IMR-90 (cell line): Measurements from ENCODE around the gene CHRNB4. TPM values are rescaled to one million over a fixed set of nuclear protein-coding genes. Genes with fewer than 3 reads are reported as not detected.

ENCODE experiments used
- ATAC-seq: fragments of 200-7000 bp; cut with Tn5 transposase; 2 replicates; pipeline ENCODE4 v1.9.1; 2020; ENCODE audit warnings: low read depth, mild to moderate bottlenecking, moderate library complexity
- BruUV-seq: library from RNA; stranded (reverse); fragments of 400-500 nt; replicated peaks from 2 replicates; lab custom pipeline; 2021; lab: Mats Ljungman, UMichigan
- CTCF ChIA-PET: fragments of 300-600 bp; formaldehyde crosslinking; extraction: SDS; loops from one replicate; lab custom pipeline; 2021; ENCODE audit warnings: antibody characterized with exemption; lab: Yijun Ruan, JAX
- POLR2A ChIA-PET: fragments of 300-600 bp; sonication (Branson Sonifier 250); formaldehyde crosslinking; loops from one replicate; lab custom pipeline; 2022; ENCODE audit warnings: antibody characterized with exemption; ENCODE audit not compliant: unreplicated experiment; lab: Charles Lee
- DNase-seq: peaks from one replicate; pipeline ENCODE4 v3.0.0; 2013
- H2AFZ ChIP-seq: replicated peaks from 2 replicates; pipeline ENCODE3; 2013; ENCODE audit warnings: low read length, mild to moderate bottlenecking; ENCODE audit not compliant: poor library complexity
- H2AK5ac ChIP-seq: 2 replicates; pipeline ENCODE4 v1.6.1; 2013; ENCODE audit warnings: low read depth, low read length, inconsistent platforms
- H2AK9ac ChIP-seq: replicated peaks from 2 replicates; pipeline ENCODE3; 2013; ENCODE audit warnings: mild to moderate bottlenecking, low read depth, low read length, moderate library complexity; ENCODE audit not compliant: poor library complexity
- H2BK120ac ChIP-seq: 2 replicates; pipeline ENCODE4 v1.6.1; 2013; ENCODE audit warnings: low read depth, low read length, inconsistent platforms
- H2BK15ac ChIP-seq: 3 replicates; pipeline ENCODE4 v1.6.1; 2013; ENCODE audit warnings: low read depth, low read length, inconsistent platforms
- H2BK20ac ChIP-seq: 2 replicates; pipeline ENCODE4 v1.6.1; 2013; ENCODE audit warnings: low read depth, mild to moderate bottlenecking, inconsistent platforms, low read length, moderate library complexity
- H2BK5ac ChIP-seq: 2 replicates; pipeline ENCODE4 v1.6.1; 2013; ENCODE audit warnings: mild to moderate bottlenecking, low read depth, low read length, inconsistent platforms; ENCODE audit not compliant: poor library complexity, severe bottlenecking
- H3K14ac ChIP-seq: replicated peaks from 2 replicates; pipeline ENCODE4 v1.6.1; 2013; ENCODE audit warnings: low read depth, low read length, inconsistent platforms
- H3K18ac ChIP-seq: 2 replicates; pipeline ENCODE4 v1.6.1; 2013; ENCODE audit warnings: low read depth, low read length, control low read depth
- H3K23ac ChIP-seq: 2 replicates; pipeline ENCODE4 v1.6.1; 2013; ENCODE audit warnings: low read depth, low read length, inconsistent platforms
- H3K27ac ChIP-seq: 2 replicates; pipeline ENCODE4 v1.5.1; 2013; ENCODE audit warnings: mild to moderate bottlenecking, control low read depth, low read length; ENCODE audit not compliant: insufficient read depth
- H3K27me3 ChIP-seq: 2 replicates; pipeline ENCODE4 v1.6.1; 2013; ENCODE audit warnings: low read length; ENCODE audit not compliant: control insufficient read depth, insufficient read depth
- H3K36me3 ChIP-seq: 2 replicates; pipeline ENCODE4 v1.6.1; 2013; ENCODE audit warnings: low read length, mixed read lengths; ENCODE audit not compliant: control insufficient read depth, insufficient read depth
- H3K4ac ChIP-seq: 2 replicates; pipeline ENCODE4 v1.6.1; 2013; ENCODE audit warnings: low read depth, low read length, inconsistent platforms
- H3K4me1 ChIP-seq: 2 replicates; pipeline ENCODE4 v1.6.1; 2013; ENCODE audit warnings: low read length, mixed read lengths; ENCODE audit not compliant: control insufficient read depth, insufficient read depth
- H3K4me2 ChIP-seq: 2 replicates; pipeline ENCODE4 v1.6.1; 2013; ENCODE audit warnings: low read depth, mild to moderate bottlenecking, control low read depth, low read length, moderate library complexity
- H3K4me3 ChIP-seq: 2 replicates; pipeline ENCODE4 v1.5.1; 2013; ENCODE audit warnings: low read depth, mild to moderate bottlenecking, control low read depth, low read length, moderate library complexity; ENCODE audit not compliant: insufficient read depth
- H3K56ac ChIP-seq: 2 replicates; pipeline ENCODE4 v1.6.1; 2013; ENCODE audit warnings: low read length, inconsistent platforms; ENCODE audit not compliant: insufficient read depth; ENCODE audit errors: extremely low read depth
- H3K79me1 ChIP-seq, 2 experiments: 2 replicates each; pipeline ENCODE4 v1.6.1; 2013; ENCODE audit warnings: low read length in 2 of 2, inconsistent platforms in 1 of 2, low read depth in 1 of 2
- H3K9ac ChIP-seq: 2 replicates; pipeline ENCODE4 v1.6.1; 2013; ENCODE audit warnings: low read depth, low read length, control low read depth
- H3K9me1 ChIP-seq: 2 replicates; pipeline ENCODE4 v1.6.1; 2013; ENCODE audit warnings: low read length, inconsistent platforms; ENCODE audit not compliant: insufficient read depth
- H3K9me3 ChIP-seq: 2 replicates; pipeline ENCODE4 v1.6.1; 2013; ENCODE audit warnings: low read length; ENCODE audit not compliant: control insufficient read depth, insufficient read depth
- H4K20me1 ChIP-seq: 2 replicates; pipeline ENCODE4 v1.6.1; 2013; ENCODE audit warnings: low read length, inconsistent platforms; ENCODE audit not compliant: insufficient read depth
- H4K5ac ChIP-seq: 2 replicates; pipeline ENCODE4 v1.6.1; 2013; ENCODE audit warnings: mild to moderate bottlenecking, low read depth, low read length, control low read depth
- H4K8ac ChIP-seq, 2 experiments: 2 replicates each; pipeline ENCODE4 v1.6.1; 2013; ENCODE audit warnings: low read depth in 2 of 2, low read length in 2 of 2, control low read depth in 1 of 2, inconsistent platforms in 1 of 2
- H4K91ac ChIP-seq: 2 replicates; pipeline ENCODE4 v1.6.1; 2013; ENCODE audit warnings: low read depth, low read length, inconsistent platforms; ENCODE audit not compliant: insufficient read depth
- CEBPB ChIP-seq: IDR thresholded peaks from 2 replicates; pipeline ENCODE4 v1.6.1; 2012; ENCODE audit warnings: low read depth, low read length, improper control_type of control experiment
- CHD1 ChIP-seq: IDR thresholded peaks from 2 replicates; pipeline ENCODE4 v1.6.1; 2012; ENCODE audit warnings: low read depth, low read length, improper control_type of control experiment
- CTCF ChIP-seq: conservative IDR thresholded peaks from 2 replicates; pipeline ENCODE4 v1.5.1; 2012; ENCODE audit warnings: mild to moderate bottlenecking, low read depth, low read length, improper control_type of control experiment
- FOS ChIP-seq: fragments of 150-350 bp; IDR thresholded peaks from 2 replicates; pipeline ENCODE4 v1.6.1; 2016; ENCODE audit warnings: low read depth, low read length
- MAFK ChIP-seq: IDR thresholded peaks from 2 replicates; pipeline ENCODE4 v1.6.1; 2012; ENCODE audit warnings: low read depth, low read length, improper control_type of control experiment
- MAZ ChIP-seq: IDR thresholded peaks from 2 replicates; pipeline ENCODE4 v1.6.1; 2012; ENCODE audit warnings: low read depth, mild to moderate bottlenecking, low read length, improper control_type of control experiment, moderate library complexity, borderline replicate concordance
- MXI1 ChIP-seq: IDR thresholded peaks from 2 replicates; pipeline ENCODE4 v1.6.1; 2012; ENCODE audit warnings: low read depth, mild to moderate bottlenecking, low read length, moderate library complexity, borderline replicate concordance
- NFE2L2 ChIP-seq: fragments of 150-350 bp; IDR thresholded peaks from 2 replicates; pipeline ENCODE4 v1.6.1; 2016; ENCODE audit warnings: low read depth, mild to moderate bottlenecking, low read length
- POLR2A ChIP-seq: IDR thresholded peaks from 2 replicates; pipeline ENCODE4 v1.6.1; 2012; ENCODE audit warnings: mild to moderate bottlenecking, low read depth, low read length
- RCOR1 ChIP-seq: IDR thresholded peaks from 2 replicates; pipeline ENCODE4 v1.6.1; 2012; ENCODE audit warnings: mild to moderate bottlenecking, low read length, improper control_type of control experiment; ENCODE audit not compliant: insufficient replicate concordance
- RFX5 ChIP-seq: IDR thresholded peaks from 2 replicates; pipeline ENCODE4 v1.8.0; 2012; ENCODE audit warnings: low read depth, mild to moderate bottlenecking, low read length, moderate library complexity
- SMC3 ChIP-seq: fragments of 150-350 bp; IDR thresholded peaks from 2 replicates; pipeline ENCODE4 v1.6.1; 2016; ENCODE audit warnings: low read depth, mild to moderate bottlenecking, antibody characterized with exemption, low read length, moderate library complexity
- WGBS, 2 experiments: methylation state at CpG; one replicate each; pipeline versions ENCODE4 v1.1.5 to v1.1.7; 2013; ENCODE audit warnings: missing lambda C conversion rate in 2 of 2; ENCODE audit not compliant: insufficient read length in 1 of 2; ENCODE audit errors: extremely low coverage in 2 of 2; 5-methylcytosine and 5-hydroxymethylcytosine counted together
- dilution Hi-C: fragments of 300-500 bp; cut with HindIII; formaldehyde crosslinking; loops from one replicate; pipeline ENCODE4 v1.14.3; 2018; ENCODE audit warnings: low sequenced_read_pairs; ENCODE audit not compliant: unreplicated experiment
- in situ Hi-C: fragments of 300-500 bp; cut with MboI; formaldehyde crosslinking; loops from 3 replicates; pipeline ENCODE4 v1.14.3; 2019; ENCODE audit warnings: low sequenced_read_pairs, inconsistent platforms, mixed read lengths
- intact Hi-C: fragments of 100-400 bp; cut with micrococcal nuclease; formaldehyde crosslinking; loops from 2 replicates; pipeline ENCODE4 v1.10.0; 2022
- polyA plus RNA-seq, 3 experiments: library from polyadenylated mRNA; depleted of rRNA; stranded (reverse); fragments of >200 nt; gene quantifications; 2 replicates each; pipeline ENCODE4 v1.2.3, GENCODE V29; 2012; ENCODE audit warnings: low replicate concordance in 1 of 3
- total RNA-seq: library from RNA; depleted of rRNA; stranded (reverse); fragments of >200 nt; gene quantifications from 2 replicates; pipeline ENCODE4 v1.2.3, GENCODE V29; 2012
- TF ChIP-seq, protein P1 (sequence below): fragments of 150-350 bp; IDR thresholded peaks from 2 replicates; pipeline ENCODE4 v1.6.1; 2017; ENCODE audit warnings: mild to moderate bottlenecking, antibody characterized with exemption, low read length, low read depth

The CHRNB4 gene
- total and polyA plus RNA-seq, 2 of the 4 experiments (the other 2 are of a cell fraction) = not detected

GRCh38 chr15:78685159-78685921 is 44.3 kb upstream of the CHRNB4 start:
- no TSS peak for BruUV-seq
- Histone ChIP-seq H3K27me3 (peaks cover 31% of the 10 kb centered on the region), H2BK15ac (no peak overlapping the region), H3K36me3 (no peaks in the 10 kb centered on the region), H3K9me1 (no peaks in the 10 kb centered on the region), H2AK9ac (no peak overlapping the region), H4K5ac (no peak overlapping the region), H3K4me1 (no peaks in the 10 kb centered on the region), H2BK120ac (no peak overlapping the region), H2BK5ac (no peak overlapping the region), H4K20me1 (no peaks in the 10 kb centered on the region), H3K56ac (no peak overlapping the region), H3K4me3 (no peak overlapping the region), H3K9me3 (no peaks in the 10 kb centered on the region), H3K4me2 (no peak overlapping the region), H3K27ac (no peak overlapping the region), H2AK5ac (no peak overlapping the region), H2BK20ac (no peak overlapping the region), H3K18ac (no peak overlapping the region), H3K23ac (no peak overlapping the region), H4K91ac (no peak overlapping the region), H3K4ac (no peak overlapping the region), H2AFZ (no peak overlapping the region), H3K9ac (no peak overlapping the region), H4K8ac (no peak overlapping the region), H3K14ac (no peak overlapping the region), H3K79me1 (no peaks in the 10 kb centered on the region)
- TF ChIP-seq MXI1 (no peak), SMC3 (no peak), CTCF (no peak), FOS (no peak), POLR2A (no peak), CEBPB (no peak), RCOR1 (no peak), CHD1 (no peak), NFE2L2 (no peak), RFX5 (no peak), MAFK (no peak), MAZ (no peak)
- TF ChIP-seq, protein P1, sequence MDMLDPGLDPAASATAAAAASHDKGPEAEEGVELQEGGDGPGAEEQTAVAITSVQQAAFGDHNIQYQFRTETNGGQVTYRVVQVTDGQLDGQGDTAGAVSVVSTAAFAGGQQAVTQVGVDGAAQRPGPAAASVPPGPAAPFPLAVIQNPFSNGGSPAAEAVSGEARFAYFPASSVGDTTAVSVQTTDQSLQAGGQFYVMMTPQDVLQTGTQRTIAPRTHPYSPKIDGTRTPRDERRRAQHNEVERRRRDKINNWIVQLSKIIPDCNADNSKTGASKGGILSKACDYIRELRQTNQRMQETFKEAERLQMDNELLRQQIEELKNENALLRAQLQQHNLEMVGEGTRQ = no peak
- dilution Hi-C loops = no loop called here
- ChIA-PET POLR2A (interaction anchor here (0.5 kb wide), 1 partner anchor 11 kb away, joined by 3 read pairs; no protein-coding TSS in a partner anchor), CTCF (interaction anchor here (0.6 kb wide), 1 partner anchor 24 kb away, joined by 3 read pairs; no protein-coding TSS in a partner anchor)
- in situ Hi-C loops = no loop called here
- DNase-seq (no peak), ATAC-seq (no peak)
- WGBS, 2 experiments = no CpG with 5 or more reads among the region's 8 CpGs
- intact Hi-C loops = no loop called here
